Hematopoietic multipotent progenitor cell treated with erythropoietin and hydrocortisone succinate and interleukin-3 and kit ligand, for 8 days (in vitro differentiated cells): ENCODE data around the gene JAZF1.

Experiments
- DNase-seq: peaks from one replicate; pipeline ENCODE4 v3.0.0-alpha.2; 2015

JAZF1 gene

DNA sequence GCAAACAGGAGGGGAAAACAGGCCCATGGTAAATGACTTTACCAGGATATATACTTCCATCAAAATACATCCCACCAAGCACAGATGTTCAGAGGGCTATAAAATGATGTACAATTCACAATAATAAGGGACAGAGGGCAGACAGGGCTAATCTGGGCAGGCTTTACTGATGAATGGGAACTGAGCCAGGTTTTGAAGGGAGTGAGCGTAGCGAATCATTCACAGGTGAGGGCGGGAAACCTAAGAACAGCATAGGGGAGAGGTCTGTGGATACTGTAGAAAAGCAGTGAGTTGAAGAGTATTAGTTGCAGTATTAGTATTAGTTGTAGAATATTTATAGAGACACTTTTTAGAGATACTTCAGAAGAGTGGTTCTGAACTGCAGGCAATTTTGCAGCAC, 180.8 kb downstream of the JAZF1 start:
- no peak for DNase-seq

DNA sequence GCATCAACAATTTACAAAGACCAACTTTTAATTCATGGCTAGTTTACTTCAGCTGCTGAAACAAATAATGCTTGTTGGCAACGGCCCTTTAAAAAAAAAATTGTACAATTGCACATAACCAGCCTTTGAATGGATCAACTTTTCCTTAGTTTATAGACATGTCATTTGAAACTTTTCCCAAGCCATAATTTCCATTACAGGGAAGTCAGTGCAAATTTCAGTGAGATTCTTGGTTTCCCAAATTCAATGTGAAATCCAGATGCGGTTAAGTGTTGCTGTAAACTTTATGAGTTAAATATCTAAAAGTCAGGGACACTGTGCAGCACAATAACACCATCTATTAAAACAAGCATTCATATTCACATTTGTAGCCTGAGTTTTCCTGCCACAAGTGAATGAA, 182.2 kb downstream of the JAZF1 start:
- no peak for DNase-seq

DNA sequence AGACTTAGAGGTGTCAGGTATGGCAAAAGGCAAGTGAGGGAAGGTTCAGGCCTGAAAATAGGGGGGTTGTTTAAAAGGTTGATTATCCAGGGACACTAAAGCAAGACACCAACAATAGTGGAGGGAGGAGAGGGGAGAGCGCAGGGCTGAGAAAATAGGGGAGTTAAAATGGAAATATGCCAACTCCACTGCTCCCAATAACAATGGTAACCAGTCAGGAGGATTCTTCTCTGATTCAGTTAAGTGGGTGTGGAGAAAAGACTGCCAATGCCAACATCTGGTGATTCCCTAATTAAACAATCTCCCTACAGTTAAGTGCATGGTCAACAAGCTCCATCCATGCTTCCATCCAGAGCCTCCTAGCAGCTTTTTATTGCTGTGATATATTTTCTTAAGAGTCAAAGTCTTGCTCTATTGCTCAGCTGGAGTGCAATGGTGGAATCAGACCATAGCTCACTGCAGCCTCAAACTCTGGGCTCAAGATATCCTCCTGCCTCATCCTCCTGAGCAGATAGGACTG, 183.3 kb downstream of the JAZF1 start:
- DNase-seq = no peak

DNA sequence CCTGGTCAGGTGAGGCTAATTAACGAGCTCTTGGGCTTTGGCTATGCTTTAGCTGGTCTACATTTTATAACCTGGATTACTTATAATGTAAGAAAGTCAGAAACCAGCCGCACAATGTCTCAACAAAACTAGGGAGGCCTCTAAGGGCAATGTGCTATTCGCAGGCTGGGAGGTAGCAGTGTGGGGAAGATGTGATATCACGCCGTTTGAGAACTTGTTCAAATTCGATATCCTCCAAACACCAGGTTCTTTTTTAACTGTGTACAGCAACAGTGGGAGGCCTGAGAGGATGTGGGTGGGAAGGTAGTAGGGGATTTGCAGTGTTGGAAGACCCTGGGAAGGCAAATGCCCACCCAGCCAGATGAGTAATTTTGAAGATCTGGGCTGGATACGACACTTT, 184.5 kb downstream of the JAZF1 start:
- DNase-seq = no peak

DNA sequence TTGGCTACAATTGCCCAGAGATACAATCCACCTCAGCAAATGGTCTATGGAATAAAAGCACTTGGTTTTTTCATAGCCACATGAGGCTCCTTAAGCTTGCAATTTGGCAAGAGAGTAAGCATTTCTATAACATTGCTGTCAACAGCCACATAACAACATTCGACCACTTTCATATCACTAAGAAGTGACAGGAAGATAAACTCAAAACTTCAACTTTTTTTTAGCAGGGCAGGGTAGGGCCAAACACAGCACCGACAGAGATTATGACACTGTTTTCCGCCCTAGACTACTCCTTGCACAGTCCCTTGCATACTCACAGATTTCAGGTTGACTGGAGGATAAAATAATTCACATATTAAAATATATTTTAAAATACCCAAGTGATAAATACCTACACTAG, 185.4 kb downstream of the JAZF1 start:
- DNase-seq = no peak

DNA sequence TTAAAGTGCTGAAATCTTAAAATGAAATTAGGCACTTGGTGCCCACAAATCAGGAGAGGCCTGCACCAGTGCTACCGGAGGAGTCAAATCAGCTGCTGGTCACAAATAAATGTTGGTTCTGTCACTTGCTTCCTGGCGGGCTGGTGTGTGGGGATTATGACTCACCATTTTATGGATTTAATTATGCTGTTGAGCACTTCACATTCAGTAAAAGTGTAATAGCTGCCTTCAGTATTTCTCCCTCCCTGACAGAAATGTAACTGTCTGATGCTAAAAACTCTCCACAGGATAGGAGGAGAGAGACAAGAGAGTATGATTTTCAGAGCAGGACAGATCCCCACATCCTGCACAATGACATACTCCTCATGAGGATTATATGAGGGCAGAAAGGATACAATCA, 186.0 kb downstream of the JAZF1 start:
- no peak for DNase-seq

DNA sequence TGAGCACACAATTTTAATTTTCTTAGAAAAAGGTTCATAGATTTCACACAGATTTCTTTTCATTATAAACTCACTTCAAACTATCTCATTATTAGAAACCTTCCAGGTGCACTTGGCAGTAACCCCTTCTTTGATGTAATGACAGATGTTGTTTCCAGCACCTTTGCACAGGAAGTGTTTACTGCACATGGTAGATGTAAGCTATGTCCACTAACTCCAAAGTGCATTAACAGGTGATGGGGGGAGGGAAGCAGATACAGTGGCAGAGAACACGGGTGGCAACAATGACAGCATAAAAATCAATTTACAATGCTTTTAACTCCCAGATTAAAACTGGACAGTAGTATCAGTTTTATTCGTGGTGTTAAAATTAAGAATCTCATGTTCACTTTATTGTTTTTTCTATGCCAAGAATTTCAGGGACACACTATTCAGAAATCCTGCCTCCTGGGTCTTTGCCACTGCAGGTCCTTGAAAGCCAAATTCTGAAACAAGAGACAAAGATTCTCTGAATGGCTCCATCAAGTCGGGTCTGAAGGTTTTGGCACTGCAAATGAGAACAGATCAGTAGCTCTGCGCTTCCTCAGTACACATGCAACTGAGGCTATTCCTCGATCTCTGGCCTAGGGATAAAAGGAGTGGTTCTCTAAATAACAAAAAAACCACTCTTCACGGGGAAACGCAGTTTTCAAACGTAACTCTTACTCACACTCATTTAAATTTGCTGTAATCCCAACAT, 187.7 kb downstream of the JAZF1 start:
- no peak for DNase-seq

DNA sequence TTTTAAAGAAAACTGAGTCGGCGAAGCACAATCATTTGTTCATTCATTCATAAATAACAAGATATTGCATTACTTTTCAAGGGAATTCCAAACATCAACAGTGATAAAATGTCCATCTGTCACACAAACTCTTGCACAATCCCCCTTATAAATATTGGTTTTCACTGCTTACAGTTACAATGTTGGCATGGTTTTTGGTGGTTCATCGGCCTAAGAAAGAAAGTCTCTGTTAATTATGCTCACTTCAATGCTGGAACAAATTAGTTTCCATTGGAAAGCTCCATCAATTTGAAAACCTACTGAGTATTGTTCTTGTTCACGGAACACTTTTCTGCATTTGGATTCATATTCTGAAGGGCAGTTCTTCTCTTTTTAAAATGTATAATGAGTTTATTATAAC, 188.5 kb downstream of the JAZF1 start:
- DNase-seq = no peak

DNA sequence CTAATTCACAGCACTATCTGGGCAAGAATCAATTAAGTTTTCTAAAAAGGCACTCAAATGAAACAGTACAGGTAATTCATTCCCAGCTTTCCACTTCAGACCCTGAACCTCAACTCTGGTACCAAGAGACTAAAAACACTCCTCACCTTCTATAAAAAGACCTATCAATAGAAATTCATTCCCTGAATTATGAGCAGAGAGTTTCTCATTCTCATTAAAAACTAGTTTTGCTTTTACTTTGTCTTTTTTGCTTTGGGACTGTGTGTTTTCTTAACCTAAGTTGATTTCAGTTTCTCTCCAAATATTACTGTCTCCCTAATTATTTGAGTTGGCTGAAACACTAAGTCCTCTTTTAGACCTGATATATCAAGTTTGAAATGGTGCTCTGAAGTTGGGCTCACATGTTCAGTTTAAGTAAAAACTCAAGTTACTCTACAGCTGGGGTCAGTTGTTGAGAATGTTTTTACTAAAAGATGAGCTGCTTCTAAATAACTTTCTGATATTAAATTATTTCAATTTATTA, 189.5 kb downstream of the JAZF1 start:
- no peak for DNase-seq

DNA sequence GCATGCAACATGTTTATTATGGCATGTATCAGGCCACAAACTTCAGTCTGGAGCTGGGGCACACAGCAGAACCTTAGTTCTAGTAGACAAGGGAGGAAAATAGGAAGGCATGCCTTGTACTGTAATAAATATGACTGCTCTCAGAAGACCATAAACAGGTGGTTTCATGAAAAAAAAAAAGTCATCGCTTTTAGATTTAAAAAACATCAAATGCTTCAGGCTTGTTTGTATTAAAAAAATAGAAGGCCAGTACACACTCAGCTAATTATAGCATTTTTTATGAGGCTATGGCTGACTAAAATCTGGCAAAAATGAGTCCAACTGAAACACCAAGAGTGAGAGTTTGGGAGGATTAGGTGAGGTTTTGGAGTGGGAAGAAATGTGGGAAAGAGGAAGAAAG, 204.1 kb downstream of the JAZF1 start:
- no peak for DNase-seq

DNA sequence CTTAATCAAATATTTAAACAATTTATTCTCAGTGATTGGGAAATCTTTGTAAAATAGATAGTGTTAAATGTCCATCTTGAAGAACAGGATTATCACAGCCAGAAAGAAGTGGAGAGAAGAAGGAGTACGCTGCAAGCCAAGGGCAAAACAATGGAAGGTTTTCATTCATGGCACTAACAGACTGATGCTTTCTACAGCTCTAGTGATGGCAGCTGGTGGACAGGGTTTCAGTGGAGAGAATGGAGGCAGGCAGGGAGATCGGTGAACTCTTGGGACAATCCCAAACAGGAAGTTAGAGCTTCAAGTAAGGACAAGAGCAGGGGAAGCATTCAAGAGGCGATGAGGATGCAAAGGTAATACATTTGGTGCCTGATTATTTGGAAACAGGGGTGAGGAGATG, 207.0 kb downstream of the JAZF1 start:
- no peak for DNase-seq

DNA sequence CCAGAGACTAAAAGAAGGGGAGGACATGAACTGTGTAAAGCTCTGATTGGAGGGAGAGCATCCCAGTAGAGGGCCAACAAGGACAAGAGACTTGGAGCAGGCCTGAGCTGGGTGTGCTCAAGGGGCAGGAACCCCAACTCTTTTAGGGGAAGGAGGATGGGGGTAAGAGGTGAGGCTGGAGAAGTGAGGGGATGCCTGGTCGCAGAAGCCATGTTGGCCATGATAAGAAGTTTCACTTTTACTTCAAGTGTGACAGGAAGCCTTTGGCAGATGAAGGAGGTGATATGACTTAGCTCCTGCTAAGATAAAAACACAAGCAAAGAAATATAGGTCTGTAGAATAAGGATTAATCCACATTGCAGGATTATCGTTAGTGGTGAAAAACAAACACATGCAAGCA, 208.3 kb downstream of the JAZF1 start:
- DNase-seq = no peak

DNA sequence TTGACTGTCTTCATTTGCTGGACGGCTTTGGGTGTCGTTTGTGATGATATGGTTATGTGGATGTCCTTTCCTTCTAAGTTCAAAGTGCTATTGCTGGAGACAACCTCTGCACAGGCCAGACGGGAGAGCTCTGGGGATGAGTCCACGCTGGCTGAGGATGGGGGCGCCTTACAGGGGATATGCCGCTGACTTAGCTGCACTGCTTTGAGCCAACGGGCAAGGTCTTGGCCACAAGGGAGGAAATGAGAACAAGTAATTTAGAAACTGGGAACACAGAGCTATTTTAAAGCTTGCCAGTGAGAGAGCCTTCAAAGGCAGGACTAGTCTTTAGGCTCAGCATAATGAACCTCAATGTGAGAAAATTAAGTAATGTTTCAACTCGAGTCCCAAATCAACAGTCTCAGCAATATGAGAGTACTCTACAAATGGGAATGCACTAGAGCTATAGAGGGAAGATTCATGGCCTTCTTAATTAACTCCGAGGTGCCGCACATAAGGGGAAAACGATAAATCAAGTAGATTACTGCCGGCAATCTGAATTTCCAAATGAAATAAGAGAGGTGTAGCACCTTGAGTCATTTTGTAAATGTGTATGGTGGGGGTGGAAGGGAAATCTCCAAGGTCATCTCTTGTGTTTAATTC, 209.3 kb downstream of the JAZF1 start:
- DNase-seq = no peak

DNA sequence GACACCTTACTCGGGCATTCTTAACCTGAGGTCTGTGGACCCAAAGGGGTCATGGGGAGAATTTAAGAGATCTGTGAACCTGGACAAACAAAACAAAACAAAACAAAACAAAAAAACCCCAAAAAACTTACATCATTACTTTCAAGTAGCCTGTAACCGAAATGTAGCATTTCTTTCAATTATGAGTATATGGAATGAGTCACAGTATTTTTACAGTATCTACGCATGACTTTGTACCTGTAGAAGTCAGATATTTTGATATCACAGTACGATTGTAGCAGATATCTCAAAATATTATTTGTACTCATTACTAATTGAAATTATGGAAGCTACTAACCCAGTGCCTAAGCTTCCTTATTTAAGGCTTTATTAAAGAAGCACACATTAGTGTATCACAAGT, 210.2 kb downstream of the JAZF1 start:
- no peak for DNase-seq

DNA sequence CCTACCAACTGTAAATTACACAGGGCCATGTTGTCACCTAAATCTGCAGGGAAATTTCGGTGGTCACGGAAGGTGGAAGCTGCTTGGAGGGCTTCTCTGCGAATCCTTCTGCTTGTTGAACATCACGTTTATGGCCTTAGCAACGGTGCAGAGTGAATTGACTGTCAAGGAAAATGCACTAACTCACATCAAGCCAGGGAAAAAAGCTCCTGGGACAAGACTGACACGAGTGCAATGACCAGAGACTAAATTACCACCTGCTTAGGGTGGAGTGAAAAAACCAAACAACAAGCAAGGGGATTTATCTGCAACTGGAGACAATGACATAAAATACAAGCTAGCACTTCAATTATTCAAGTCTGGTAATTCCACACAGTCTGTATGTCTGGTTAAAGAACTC, 211.2 kb downstream of the JAZF1 start:
- no peak for DNase-seq

DNA sequence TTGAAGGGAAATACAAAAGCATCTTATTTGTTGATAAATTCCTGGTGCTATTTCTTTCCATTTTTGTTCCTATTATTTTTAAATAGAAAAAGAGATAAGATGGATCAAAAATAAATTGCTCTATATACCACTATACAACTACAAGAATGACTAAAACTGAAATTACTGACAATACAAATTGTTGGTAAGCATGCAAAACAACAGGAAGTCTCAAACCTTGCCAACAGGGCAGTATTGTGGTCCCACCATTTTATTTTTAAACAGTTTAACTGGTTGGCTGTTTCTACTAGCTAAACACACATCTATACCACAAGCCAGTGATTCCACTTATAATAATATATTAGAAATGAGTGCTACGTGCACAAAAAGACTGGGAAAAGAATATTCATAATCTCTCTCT, 213.0 kb downstream of the JAZF1 start:
- DNase-seq = no peak

DNA sequence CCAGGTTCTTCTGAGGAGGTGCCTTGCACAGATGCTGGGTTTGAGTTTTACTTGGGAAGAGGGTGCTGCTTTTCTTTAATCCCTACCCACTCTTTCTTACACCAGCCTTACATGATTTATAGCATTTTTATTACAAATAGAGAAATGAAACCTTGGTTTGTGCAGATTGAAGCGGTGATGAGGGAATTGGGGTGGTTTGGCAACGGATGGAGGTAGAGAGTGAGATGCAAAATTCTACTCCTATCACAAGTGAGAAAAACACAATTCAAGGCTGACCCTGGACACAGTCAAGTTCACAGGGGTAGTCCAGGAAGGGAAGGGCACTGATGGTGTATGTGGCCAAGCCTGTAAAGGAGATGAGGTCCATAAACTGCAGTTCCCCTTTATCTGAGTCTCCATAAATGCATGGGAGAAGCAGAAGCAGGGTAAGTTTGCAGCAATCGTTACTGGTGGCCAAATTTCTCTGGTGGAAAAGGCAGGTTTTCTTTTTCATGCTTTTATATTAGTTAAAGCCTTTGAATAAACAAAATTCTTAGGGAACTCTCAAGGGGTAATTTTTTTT, 214.3 kb downstream of the JAZF1 start:
- DNase-seq = no peak

DNA sequence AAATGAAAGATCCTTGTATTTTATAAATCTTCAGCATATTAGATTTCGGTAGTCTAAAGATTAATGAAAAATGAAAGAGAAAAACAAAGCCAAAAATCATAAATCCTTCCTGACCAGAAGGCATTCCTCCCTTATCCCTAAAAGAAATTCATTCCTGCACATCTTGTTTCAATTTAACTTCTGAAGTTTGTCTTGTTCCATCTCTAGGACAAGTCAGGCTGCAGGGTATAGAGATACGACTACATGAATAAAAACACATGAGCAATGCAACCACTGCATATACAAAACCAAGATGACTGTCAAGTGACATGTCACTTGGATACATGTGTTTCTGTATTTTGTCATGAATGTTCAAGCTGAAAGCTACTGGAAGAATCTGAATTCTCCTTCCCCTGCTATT, 214.9 kb downstream of the JAZF1 start:
- no peak for DNase-seq

DNA sequence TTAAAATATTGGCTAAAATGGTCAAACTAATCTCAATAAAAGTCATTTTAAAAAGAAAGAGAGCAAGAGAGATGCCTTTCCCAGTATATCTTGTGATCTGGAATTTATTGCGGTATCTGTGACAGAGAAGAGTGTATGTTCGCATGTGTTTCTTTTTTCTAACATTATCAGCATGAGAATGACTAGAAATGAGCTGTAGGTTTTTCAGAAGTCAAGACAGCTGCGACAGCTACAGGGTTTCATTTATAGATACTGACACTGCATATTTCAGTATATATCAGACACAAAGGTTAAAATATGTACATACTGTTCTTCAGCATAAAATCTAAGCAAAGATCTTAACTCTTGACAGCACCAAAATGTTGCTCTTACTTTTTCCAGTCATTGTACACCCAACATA, 215.8 kb downstream of the JAZF1 start:
- no peak for DNase-seq

DNA sequence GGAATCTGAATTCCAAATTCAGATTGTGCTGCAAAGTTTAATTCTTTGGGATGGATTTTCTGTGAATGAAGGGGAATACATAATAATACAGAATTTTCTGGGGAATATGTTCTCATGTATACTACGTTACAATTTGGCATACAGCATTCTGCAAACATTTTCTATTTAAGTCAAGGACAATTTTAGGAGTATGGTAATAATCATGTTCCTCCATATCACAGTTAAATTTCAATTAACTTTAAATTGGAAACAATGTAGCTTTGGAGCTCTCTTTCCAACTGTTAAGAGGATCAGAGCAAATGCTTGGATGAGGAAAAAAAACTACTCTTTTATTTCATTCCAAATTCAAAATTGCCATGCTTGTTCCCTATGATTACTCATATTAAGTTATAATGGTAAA, 217.5 kb downstream of the JAZF1 start:
- no peak for DNase-seq

DNA sequence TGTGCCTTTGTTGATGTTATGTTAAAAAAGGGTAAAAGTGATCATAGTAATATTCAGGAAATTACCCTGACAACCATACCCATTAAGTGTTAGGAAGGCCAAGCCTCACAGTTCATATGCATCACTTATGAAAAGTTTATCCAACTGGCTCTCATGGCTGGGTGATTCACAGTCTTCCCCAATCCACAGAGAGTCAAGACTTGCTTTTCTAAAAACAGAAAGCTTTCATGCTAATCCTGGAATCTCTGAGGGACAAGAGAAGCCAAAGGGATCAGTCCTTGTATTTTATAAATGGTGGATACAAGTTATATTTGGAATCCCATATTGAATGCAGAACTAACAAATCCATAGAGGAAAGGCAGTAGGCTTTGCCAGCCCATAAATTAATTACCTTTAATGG, 218.3 kb downstream of the JAZF1 start:
- DNase-seq = no peak

DNA sequence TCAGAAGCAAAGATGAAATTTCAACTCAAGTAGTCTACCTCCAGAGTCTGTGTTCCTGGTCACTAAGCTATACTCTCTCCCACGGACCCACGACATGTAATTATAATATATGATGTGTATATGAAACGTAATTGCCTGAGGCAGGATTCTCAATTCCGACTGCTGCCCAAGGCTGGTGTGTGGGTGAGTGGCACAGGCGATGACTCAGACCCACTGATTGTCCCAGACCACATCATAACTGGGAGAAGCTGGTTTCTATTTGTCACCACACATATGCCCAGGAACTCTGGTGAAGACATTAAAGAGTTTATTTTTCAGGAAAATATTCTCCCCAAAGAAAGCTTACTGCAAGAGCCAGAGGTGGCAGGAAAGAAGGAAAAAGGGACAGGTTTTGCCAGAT, 219.3 kb downstream of the JAZF1 start:
- DNase-seq = no peak

DNA sequence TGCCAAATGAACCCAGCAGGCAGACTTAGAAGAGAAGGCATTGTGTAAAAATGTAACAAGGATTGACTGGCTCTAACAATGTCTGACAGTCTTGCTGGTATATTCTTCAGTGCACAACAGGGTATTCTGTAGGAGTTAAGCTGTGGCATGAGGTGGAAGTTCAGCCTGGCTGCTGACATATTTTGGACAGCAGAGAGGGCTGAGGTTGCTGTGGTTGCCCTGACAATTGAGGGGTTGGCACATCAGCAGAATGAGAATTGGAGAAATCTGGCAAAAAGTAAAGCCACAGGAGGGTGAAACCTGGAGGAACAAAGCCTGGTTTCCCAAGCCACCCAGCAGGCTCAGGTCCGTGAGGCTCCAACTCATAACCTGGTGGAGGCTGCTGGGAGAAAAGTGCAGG, 220.2 kb downstream of the JAZF1 start:
- DNase-seq = no peak

DNA sequence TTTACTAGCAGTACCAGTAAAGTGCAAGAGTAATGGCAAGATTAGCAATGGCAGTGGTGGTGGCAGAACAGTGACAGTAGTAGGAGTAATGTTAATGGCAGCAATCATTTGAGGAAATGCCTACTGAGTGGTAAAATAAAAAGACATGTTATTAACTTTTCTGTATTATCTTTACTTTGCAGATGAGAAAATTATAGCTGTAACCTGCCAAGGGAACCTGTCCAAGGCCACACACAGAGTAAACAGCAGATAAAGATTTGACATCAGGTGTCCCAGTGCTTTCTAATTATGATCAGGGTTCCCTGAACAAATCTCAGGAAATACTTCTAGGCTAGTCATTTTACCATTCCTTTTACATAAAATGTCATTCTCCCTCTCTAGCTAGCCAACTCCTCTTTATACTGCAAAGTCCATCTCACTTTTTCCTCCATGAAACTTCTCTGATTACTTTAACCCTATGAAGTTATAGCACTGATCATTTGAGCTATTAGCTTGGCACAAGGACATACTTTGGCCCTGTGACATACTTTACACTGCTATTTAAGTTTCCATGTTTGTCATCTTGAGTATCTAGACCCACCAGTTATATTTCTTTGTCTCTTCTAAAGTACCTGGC, 221.6 kb downstream of the JAZF1 start:
- no peak for DNase-seq
